Pancreas (tissue), 10 donors: Measurements from ENCODE around the gene FOXRED2. TPM values are rescaled to one million over a fixed set of nuclear protein-coding genes. Genes with fewer than 3 reads are reported as not detected.

ENCODE experiments used
- ATAC-seq, 4 donors: fragments of 200-7000 bp; cut with Tn5 transposase; one replicate each; pipeline versions ENCODE4 v1.8.0 to v1.9.1; 2020; ENCODE audit warnings: mild to moderate bottlenecking in 4 of 4, moderate library complexity in 4 of 4
- DNase-seq, 6 donors: peaks; one replicate each; pipeline ENCODE4 v3.0.0-alpha.2; 2020
- FAIRE-seq: peaks from 2 replicates; lab custom pipeline; 2012; peaks lifted over from hg19 to GRCh38; lab: Jason Lieb, UNC
- H3K27ac ChIP-seq, 4 donors: fragments of 200-600 bp; sonication (generic); 1 replicate in 3 of 4; 2 replicates in 1 of 4; pipeline versions ENCODE4 v1.5.0 to v1.8.0; 2020
- H3K27me3 ChIP-seq, 4 donors: fragments of 200-600 bp; one replicate each; pipeline ENCODE4 v1.8.0; 2021
- H3K36me3 ChIP-seq, 3 donors: fragments of 200-600 bp; sonication (generic) in 1 of 3; one replicate each; pipeline versions ENCODE4 v1.5.0 to v1.8.0; 2020 to 2021
- H3K4me1 ChIP-seq, 3 donors: fragments of 200-600 bp; one replicate each; pipeline ENCODE4 v1.8.0; 2021
- H3K4me3 ChIP-seq, 4 donors: fragments of 200-600 bp; sonication (generic) in 2 of 4; one replicate each; pipeline versions ENCODE4 v1.5.0 to v1.8.0; 2020 to 2021
- H3K9me3 ChIP-seq, 4 donors: fragments of 200-600 bp; one replicate each; pipeline ENCODE4 v1.8.0; 2021
- whole genome bisulfite sequencing, 2 donors: extraction: QIAGEN DNeasy Blood & Tissue Kit; methylation state at CpG; one replicate each; pipeline ENCODE4 v1.1.7; 2013; 5-methylcytosine and 5-hydroxymethylcytosine counted together
- intact Hi-C, 3 donors: fragments of 100-400 bp; cut with DNase I; formaldehyde crosslinking; loops; one replicate each; pipeline versions ENCODE4 v1.11.1 to v1.14.2; 2022
- polyA plus RNA-seq, 2 donors: library from polyadenylated mRNA; stranded (reverse); fragments of 200-250 nt; gene quantifications; one replicate each; pipeline ENCODE4 v1.2.3, GENCODE V29; 2013
- total RNA-seq, 6 donors: library from RNA; stranded (reverse); fragmentation: NEBNext Ultra II Directional in 4 of 6; extraction: Animal tissue kit (Norgen Biotek cat#: 25700) in 4 of 6; gene quantifications; one replicate each; pipeline versions ENCODE4 v1.2.1 to v1.2.4, GENCODE V29; 2021 to 2023
- TF ChIP-seq, protein P1 (sequence below), 4 donors: fragments of 200-600 bp; sonication (generic) in 3 of 4; IDR thresholded peaks; one replicate each; pipeline versions ENCODE4 v1.5.0 to v1.8.0; 2021; ENCODE audit warnings: antibody characterized with exemption in 4 of 4
- donor health status: healthy with polysubstance abuse.
- donor health status: DM: no; HTN: no; CAD: no; lungs with moderate emphysema.
- donor health status: DM: no; HTN: no; CAD: no.
- donor health status: control.
- donor health status: control.
- donor health status: Bipolar disorder and iron deficiency.
- donor health status: DM: yes; HTN: yes; CAD: no.
- donor health status: DM: no; HTN: no; CAD: no.
- donor health status: DM: no; HTN: no; CAD: no.
- donor health status: DM: yes; HTN: yes; CAD: no.

Gene FOXRED2
- total and polyA plus RNA-seq, 8 donors, result 2.0 to 6.0 (median 4.7) TPM

DNA sequence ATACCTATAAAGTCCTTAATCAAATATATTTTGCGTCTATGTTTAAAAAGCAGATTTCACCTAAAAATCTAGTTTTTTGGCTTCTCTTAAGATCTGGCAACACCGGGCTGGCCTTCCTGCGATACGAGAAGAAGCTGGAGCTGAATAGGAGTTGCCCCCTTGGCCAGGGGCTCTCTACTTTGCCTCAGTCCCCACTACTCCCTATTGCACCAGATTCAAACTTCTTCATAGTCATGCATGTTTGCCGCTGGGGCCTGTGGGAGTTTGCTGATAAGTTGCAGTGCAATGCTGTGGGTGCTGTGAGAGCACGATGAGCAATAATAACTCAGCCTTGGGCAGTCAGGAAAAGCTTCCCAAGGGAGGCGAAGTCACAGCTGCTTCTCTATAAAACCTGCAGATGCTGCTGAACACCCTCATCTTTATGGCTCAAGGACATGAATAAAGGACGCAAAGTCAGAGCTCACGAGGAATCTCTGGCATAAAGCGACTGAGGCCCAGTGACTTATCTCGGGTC is 37.3 kb upstream of the FOXRED2 start:
- Histone ChIP-seq H3K27me3 (no peaks in the 10 kb centered on the region), H3K4me3 (no peak overlapping the region), H3K9me3 (no peaks in the 10 kb centered on the region), H3K27ac (no peak overlapping the region), H3K36me3 (no peaks in the 10 kb centered on the region), H3K4me1 (peaks cover 0 to 3% (median 0%) of the 10 kb centered on the region in 3 donors)
- ATAC-seq, result no peak
- TF ChIP-seq, protein P1, sequence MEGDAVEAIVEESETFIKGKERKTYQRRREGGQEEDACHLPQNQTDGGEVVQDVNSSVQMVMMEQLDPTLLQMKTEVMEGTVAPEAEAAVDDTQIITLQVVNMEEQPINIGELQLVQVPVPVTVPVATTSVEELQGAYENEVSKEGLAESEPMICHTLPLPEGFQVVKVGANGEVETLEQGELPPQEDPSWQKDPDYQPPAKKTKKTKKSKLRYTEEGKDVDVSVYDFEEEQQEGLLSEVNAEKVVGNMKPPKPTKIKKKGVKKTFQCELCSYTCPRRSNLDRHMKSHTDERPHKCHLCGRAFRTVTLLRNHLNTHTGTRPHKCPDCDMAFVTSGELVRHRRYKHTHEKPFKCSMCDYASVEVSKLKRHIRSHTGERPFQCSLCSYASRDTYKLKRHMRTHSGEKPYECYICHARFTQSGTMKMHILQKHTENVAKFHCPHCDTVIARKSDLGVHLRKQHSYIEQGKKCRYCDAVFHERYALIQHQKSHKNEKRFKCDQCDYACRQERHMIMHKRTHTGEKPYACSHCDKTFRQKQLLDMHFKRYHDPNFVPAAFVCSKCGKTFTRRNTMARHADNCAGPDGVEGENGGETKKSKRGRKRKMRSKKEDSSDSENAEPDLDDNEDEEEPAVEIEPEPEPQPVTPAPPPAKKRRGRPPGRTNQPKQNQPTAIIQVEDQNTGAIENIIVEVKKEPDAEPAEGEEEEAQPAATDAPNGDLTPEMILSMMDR (IDR thresholded peaks at IDR 0.05), result no peak
- DNase-seq, result no peak
- 88 to 89% methylated on average over 11 of the region's 11 CpGs for WGBS, 2 donors
- intact Hi-C loops, result loop anchor here in 1 of 3 donors (5.0 to 10.0 kb wide), 2 partner anchors 221 to 313 kb away; no protein-coding TSS in a partner anchor
- no peak for FAIRE-seq

- Histone ChIP-seq H3K36me3 (no peaks in the 10 kb centered on the region), H3K27ac (no peak overlapping the region), H3K4me1 (peaks cover 0 to 3% (median 0%) of the 10 kb centered on the region in 3 donors), H3K27me3 (no peaks in the 10 kb centered on the region), H3K4me3 (no peak overlapping the region), H3K9me3 (no peaks in the 10 kb centered on the region)
- DNase-seq (no peak), ATAC-seq (peak in 2 of 4 donors; percentile 40 to 64), FAIRE-seq (no peak)
- 66 to 69% methylated on average over 9 of the region's 9 CpGs for WGBS, 2 donors
- TF ChIP-seq, protein P1 (IDR thresholded peaks at IDR 0.05), result no peak
- intact Hi-C loops, result loop anchor here in 1 of 3 donors (5.0 to 10.0 kb wide), 2 partner anchors 223 to 315 kb away; no protein-coding TSS in a partner anchor
These were observed 35.1 kb upstream of the FOXRED2 start for GRCh38 chr22:36541831-36542411.

DNA sequence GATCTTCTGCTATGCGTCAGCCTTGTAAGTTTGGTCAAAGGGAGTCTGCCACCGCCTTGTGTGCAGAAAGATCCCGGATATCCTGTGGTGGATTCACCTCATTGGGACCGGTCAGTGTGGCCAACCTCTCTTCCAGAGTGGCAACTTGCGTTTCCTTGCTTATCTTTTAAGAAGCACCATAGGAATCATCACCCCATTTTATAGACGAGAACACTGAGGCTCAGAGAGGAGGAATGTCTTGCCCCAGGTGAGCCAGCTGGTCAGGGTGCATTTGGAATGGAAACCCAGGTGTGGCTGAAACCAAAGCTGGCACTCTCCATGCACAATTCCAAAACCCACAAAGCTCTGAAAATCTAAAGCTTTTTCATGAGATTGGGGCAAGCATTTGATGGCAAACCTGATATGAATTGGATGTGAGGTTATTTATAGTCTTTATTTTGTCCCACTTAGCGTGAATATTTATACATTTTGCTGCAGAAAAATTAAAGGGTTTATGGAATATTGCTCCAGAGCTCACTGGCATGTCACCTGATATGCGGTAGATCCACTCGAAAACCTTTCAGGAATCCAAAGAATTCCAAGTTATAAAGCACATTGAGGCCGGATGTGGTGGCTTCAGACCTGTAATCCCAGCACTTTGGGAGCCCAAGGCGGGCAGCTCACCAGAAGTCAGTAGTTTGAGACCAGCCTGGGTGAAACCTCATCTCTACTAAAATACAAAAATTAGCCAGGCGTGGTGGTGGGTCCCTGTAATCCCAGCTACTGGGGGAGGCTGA is 34.2 kb upstream of the FOXRED2 start:
- Histone ChIP-seq H3K4me3 (no peak overlapping the region), H3K4me1 (peaks cover 0 to 2% (median 0%) of the 10 kb centered on the region in 3 donors), H3K9me3 (no peaks in the 10 kb centered on the region), H3K27ac (no peak overlapping the region), H3K27me3 (no peaks in the 10 kb centered on the region), H3K36me3 (no peaks in the 10 kb centered on the region)
- no peak for DNase-seq
- TF ChIP-seq, protein P1 (IDR thresholded peaks at IDR 0.05), result no peak
- WGBS, 2 donors, result 66 to 69% methylated on average over 12 of the region's 12 CpGs
- intact Hi-C loops, result loop anchor here in 1 of 3 donors (5.0 to 10.0 kb wide), 2 partner anchors 224 to 316 kb away; no protein-coding TSS in a partner anchor
- no peak for FAIRE-seq
- no peak for ATAC-seq

- Histone ChIP-seq H3K4me1 (no peaks in the 10 kb centered on the region), H3K4me3 (no peak overlapping the region), H3K27ac (no peak overlapping the region), H3K27me3 (no peaks in the 10 kb centered on the region), H3K36me3 (no peaks in the 10 kb centered on the region), H3K9me3 (no peaks in the 10 kb centered on the region)
- no peak for DNase-seq
- no peak for FAIRE-seq
- no peak for ATAC-seq
- TF ChIP-seq, protein P1 (IDR thresholded peaks at IDR 0.05), result no peak
- intact Hi-C loops, result no loop called here
- 58 to 71% methylated on average over 7 of the region's 7 CpGs for WGBS, 2 donors
These were observed 31.7 kb upstream of the FOXRED2 start for GRCh38 chr22:36538529-36538928.
